Right lobe of liver (tissue), 6 donors: ENCODE results near the gene PPM1H. TPM values are rescaled to one million over a fixed set of nuclear protein-coding genes. Genes with fewer than 3 reads are reported as not detected.
A peak's percentile ranks its signal among the peaks of the same experiment; 100 is the strongest.

Experiments
- ATAC-seq, 4 donors: fragments of 200-7000 bp; cut with Tn5 transposase; one replicate each; pipeline ENCODE4 v1.9.1; 2020; ENCODE audit warnings: mild to moderate bottlenecking in 4 of 4, moderate library complexity in 4 of 4
- DNase-seq, 3 donors: peaks; one replicate each; pipeline ENCODE4 v3.0.0-alpha.2; 2020
- H3K27ac ChIP-seq, 3 donors: fragments of 200-600 bp; one replicate each; pipeline ENCODE4 v1.8.0; 2022
- H3K27me3 ChIP-seq, 2 donors: fragments of 200-600 bp; one replicate each; pipeline ENCODE4 v1.8.0; 2022
- H3K36me3 ChIP-seq, 4 donors: fragments of 200-600 bp; sonication (generic) in 1 of 4; one replicate each; pipeline versions ENCODE4 v1.5.1 to v1.8.0; 2017 to 2022; ENCODE audit warnings: control low read depth in 1 of 4
- H3K4me1 ChIP-seq, 4 donors: fragments of 200-600 bp; sonication (generic) in 1 of 4; one replicate each; pipeline versions ENCODE4 v1.5.1 to v1.8.0; 2017 to 2022; ENCODE audit warnings: control low read depth in 1 of 4
- H3K4me3 ChIP-seq, 3 donors: fragments of 200-600 bp; one replicate each; pipeline ENCODE4 v1.8.0; 2022
- H3K9me3 ChIP-seq, 4 donors: fragments of 200-600 bp; sonication (generic) in 1 of 4; one replicate each; pipeline versions ENCODE4 v1.5.1 to v1.8.0; 2017 to 2022; ENCODE audit warnings: control low read depth in 1 of 4
- POLR2A ChIP-seq: fragments of 450-650 bp; IDR thresholded peaks from one replicate; pipeline ENCODE4 v1.6.1; 2017; ENCODE audit warnings: antibody characterized with exemption, mild to moderate bottlenecking
- WGBS: methylation state at CpG from one replicate; pipeline ENCODE4 v1.1.6; 2018; ENCODE audit warnings: low coverage, low lambda C conversion rate; ENCODE audit not compliant: insufficient coverage; ENCODE audit errors: missing lambda C conversion rate; 5-methylcytosine and 5-hydroxymethylcytosine counted together
- intact Hi-C, 2 donors: fragments of 100-400 bp; cut with DNase I; formaldehyde crosslinking; loops; one replicate each; pipeline versions ENCODE4 v1.11.2 to v1.14.1; 2022
- total RNA-seq, 6 experiments: library from RNA; depleted of rRNA in 2 of 6; stranded (reverse); fragments of >200 nt in 2 of 6; fragmentation: NEBNext Ultra II Directional in 3 of 6; extraction: Animal tissue kit (Norgen Biotek cat#: 25700) in 3 of 6; gene quantifications; one replicate each; pipeline versions ENCODE4 v1.1.0 to v1.2.4, GENCODE V29; 2016 to 2023
- TF ChIP-seq, protein P1 (sequence below), 4 donors: fragments of 200-600 bp in 3 of 4; fragments of 450-650 bp in 1 of 4; IDR thresholded peaks; one replicate each; pipeline versions ENCODE4 v1.5.1 to v1.8.0; 2016 to 2022; ENCODE audit warnings: antibody characterized with exemption in 4 of 4, mild to moderate bottlenecking in 2 of 4
- donor health status: DM: no; HTN: yes; CAD: no.
- donor health status: DM: no; HTN: no; CAD: no.
- donor health status: DM: no; HTN: no; CAD: no.
- donor health status: DM: no; HTN: yes; CAD: no.
- donor health status: DM: no; HTN: yes; CAD: no.

PPM1H gene
- total RNA-seq, 6 experiments from 2014 or later = 3.8 to 9.2 (median 6.5) TPM

DNA sequence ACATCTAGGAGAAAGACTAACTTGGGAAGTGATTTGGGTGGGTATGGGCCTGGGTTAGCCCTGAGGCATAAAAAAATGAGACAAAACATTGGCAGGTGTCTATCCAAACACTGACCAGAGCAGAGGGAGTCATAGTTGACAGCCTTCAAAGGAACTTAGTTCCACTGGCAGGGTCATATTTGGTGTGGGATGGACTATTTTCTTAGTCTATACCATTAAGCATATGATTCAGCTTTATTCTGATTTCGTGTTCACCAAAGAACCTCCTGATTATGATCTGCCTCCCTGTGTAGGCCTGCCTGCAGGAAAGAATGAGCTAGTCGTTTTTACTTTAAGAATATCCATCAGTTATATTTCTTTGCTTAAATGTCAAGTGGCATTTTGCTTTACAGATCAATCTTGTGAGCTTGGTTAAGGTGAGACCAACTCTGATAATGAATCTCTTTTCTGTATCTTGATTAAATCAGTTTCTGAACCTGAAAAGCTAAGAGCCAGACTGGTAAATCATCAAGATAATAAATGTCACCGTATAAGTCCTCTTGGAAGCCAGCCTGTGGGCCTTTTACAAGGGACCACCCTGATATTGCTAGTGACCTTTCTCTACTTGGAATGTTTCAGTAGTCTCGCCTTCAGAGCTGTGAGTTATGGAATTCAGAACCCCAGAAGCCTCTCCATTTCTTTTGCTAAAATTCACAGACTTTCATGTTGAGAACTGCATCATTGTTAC lies 285.4 kb downstream of the PPM1H start:
- peaks cover 0 to 14% (median 0%) of the 10 kb centered on the region in 4 donors for H3K4me1 ChIP-seq
- intact Hi-C loops = no loop called here
- no peaks in the 10 kb centered on the region for H3K36me3 ChIP-seq
- ATAC-seq (no peak), DNase-seq (no peak)
- 66% methylated on average over 4 of the region's 4 CpGs for WGBS
- H3K9me3 ChIP-seq = no peaks in the 10 kb centered on the region
- H3K27ac ChIP-seq = no peak overlapping the region
- H3K4me3 ChIP-seq = no peak overlapping the region
- H3K27me3 ChIP-seq = no peaks in the 10 kb centered on the region
- TF ChIP-seq, protein P1, sequence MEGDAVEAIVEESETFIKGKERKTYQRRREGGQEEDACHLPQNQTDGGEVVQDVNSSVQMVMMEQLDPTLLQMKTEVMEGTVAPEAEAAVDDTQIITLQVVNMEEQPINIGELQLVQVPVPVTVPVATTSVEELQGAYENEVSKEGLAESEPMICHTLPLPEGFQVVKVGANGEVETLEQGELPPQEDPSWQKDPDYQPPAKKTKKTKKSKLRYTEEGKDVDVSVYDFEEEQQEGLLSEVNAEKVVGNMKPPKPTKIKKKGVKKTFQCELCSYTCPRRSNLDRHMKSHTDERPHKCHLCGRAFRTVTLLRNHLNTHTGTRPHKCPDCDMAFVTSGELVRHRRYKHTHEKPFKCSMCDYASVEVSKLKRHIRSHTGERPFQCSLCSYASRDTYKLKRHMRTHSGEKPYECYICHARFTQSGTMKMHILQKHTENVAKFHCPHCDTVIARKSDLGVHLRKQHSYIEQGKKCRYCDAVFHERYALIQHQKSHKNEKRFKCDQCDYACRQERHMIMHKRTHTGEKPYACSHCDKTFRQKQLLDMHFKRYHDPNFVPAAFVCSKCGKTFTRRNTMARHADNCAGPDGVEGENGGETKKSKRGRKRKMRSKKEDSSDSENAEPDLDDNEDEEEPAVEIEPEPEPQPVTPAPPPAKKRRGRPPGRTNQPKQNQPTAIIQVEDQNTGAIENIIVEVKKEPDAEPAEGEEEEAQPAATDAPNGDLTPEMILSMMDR (IDR thresholded peaks at IDR 0.05) = no peak
- TF ChIP-seq POLR2A = no peak

DNA sequence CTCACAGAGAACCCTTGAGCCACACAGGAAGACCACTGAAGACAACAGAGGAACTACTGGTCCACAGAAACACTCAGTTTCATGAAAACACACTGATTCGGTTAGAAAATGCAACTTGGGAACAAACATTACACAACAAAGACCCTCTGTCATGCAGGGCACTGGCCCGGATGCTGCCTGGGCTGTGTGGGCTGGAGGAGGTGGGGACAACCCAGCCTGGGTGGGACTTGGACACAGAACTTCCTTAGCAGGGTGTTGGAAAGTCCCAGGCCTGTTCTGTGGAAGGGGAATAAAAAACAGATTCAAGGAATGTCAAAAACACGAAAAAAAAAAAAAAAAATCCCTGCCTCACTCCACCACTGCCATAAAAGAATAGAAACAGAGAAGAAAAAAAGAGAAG lies 287.4 kb downstream of the PPM1H start:
- 29% methylated on average over 2 of the region's 3 CpGs for WGBS
- Histone ChIP-seq H3K27me3 (no peaks in the 10 kb centered on the region), H3K4me1 (no peaks in the 10 kb centered on the region), H3K27ac (no peak overlapping the region), H3K36me3 (no peaks in the 10 kb centered on the region), H3K9me3 (no peaks in the 10 kb centered on the region), H3K4me3 (no peak overlapping the region)
- DNase-seq = no peak
- TF ChIP-seq, protein P1 (IDR thresholded peaks at IDR 0.05) = no peak
- no peak for TF ChIP-seq POLR2A
- intact Hi-C loops = no loop called here
- peak in 3 of 4 donors; percentile 43 to 58 (median 54) for ATAC-seq

DNA sequence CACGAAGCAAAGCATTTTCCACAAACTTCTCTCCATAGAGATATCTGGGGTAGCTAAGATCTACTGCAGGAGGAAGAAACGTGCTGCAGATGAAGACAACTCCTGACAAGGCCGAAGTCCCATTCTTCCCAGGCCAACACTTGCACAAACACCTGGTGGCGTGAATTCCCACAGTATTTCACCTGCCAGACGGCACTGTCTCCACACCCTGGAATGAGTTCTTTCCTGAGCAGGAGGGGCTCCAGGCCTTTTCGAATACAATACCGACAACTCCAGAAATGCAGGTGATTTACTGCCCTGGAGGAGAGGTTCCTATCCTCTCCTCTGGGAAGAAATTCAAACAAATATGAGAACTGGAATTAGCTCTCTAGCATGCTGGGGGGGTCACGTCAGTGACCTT lies 288.4 kb downstream of the PPM1H start:
- 89% methylated on average over 3 of the region's 8 CpGs for WGBS
- no peak for TF ChIP-seq POLR2A
- TF ChIP-seq, protein P1 (IDR thresholded peaks at IDR 0.05) = no peak
- Histone ChIP-seq H3K4me3 (no peak overlapping the region), H3K27me3 (no peaks in the 10 kb centered on the region), H3K9me3 (no peaks in the 10 kb centered on the region), H3K27ac (no peak overlapping the region), H3K36me3 (no peaks in the 10 kb centered on the region), H3K4me1 (no peaks in the 10 kb centered on the region)
- no peak for DNase-seq
- intact Hi-C loops = no loop called here
- ATAC-seq = no peak

DNA sequence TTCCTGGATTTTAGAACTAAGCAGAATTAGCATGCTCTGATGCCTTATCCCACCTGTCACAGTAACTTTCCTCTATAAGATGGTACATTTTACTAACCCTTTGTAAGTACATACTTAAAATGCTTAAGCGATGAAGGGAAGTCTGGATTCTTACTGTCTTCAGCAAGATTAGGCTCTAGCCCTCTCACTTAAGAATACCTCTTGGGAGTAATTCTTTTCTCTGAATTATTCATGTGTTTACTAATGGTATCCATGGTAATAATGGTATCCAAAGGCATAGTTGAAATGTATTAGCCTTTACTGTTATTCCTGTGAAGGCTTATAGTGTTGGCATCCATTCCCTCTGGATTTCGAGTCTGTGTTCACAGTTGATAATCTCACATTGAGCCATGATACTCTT lies 291.5 kb downstream of the PPM1H start:
- Histone ChIP-seq H3K36me3 (no peaks in the 10 kb centered on the region), H3K27me3 (no peaks in the 10 kb centered on the region), H3K4me1 (no peaks in the 10 kb centered on the region), H3K27ac (no peak overlapping the region), H3K4me3 (no peak overlapping the region), H3K9me3 (no peaks in the 10 kb centered on the region)
- ATAC-seq (no peak), DNase-seq (no peak)
- intact Hi-C loops = no loop called here
- WGBS = 100% methylated on average over 2 of the region's 2 CpGs
- TF ChIP-seq POLR2A = no peak
- TF ChIP-seq, protein P1 (IDR thresholded peaks at IDR 0.05) = no peak
